ENCODE results near the gene PTPRN2.
A peak's percentile ranks its signal among the peaks of the same experiment; 100 is the strongest.

The PTPRN2 gene

GRCh38 chr7:157690058-157690832, 897.4 kb downstream of the PTPRN2 start:
- DNase-seq (ENCODE audit: low spot score): no peak

GRCh38 chr7:157689269-157690057, 898.2 kb downstream of the PTPRN2 start:
- no peak for DNase-seq (ENCODE audit: low spot score)

- no peak for DNase-seq (ENCODE audit: low spot score)
These were observed 898.9 kb downstream of the PTPRN2 start for GRCh38 chr7:157688533-157689268.

GRCh38 chr7:157687845-157688532, 899.6 kb downstream of the PTPRN2 start:
- DNase-seq (ENCODE audit: low spot score): no peak

- peak; percentile 15 for DNase-seq (ENCODE audit: low spot score)
These were observed 900.5 kb downstream of the PTPRN2 start for GRCh38 chr7:157687158-157687557.

- peak; percentile 27 for DNase-seq (ENCODE audit: low spot score)
These were observed 901.2 kb downstream of the PTPRN2 start for GRCh38 chr7:157686285-157686894.

GRCh38 chr7:157685430-157686284, 902.0 kb downstream of the PTPRN2 start:
- DNase-seq (ENCODE audit: low spot score): no peak

GRCh38 chr7:157684909-157685429, 902.7 kb downstream of the PTPRN2 start:
- no peak for DNase-seq (ENCODE audit: low spot score)

GRCh38 chr7:157684157-157684908, 903.3 kb downstream of the PTPRN2 start:
- no peak for DNase-seq (ENCODE audit: low spot score)

- no peak for DNase-seq (ENCODE audit: low spot score)
These were observed 903.9 kb downstream of the PTPRN2 start for GRCh38 chr7:157683747-157684156.

- no peak for DNase-seq (ENCODE audit: low spot score)
These were observed 904.5 kb downstream of the PTPRN2 start for GRCh38 chr7:157682946-157683746.

- DNase-seq (ENCODE audit: low spot score): no peak
These were observed 905.3 kb downstream of the PTPRN2 start for GRCh38 chr7:157682064-157682945.

GRCh38 chr7:157679607-157680006, 908.0 kb downstream of the PTPRN2 start:
- DNase-seq (ENCODE audit: low spot score): no peak

GRCh38 chr7:157678501-157678900, 909.1 kb downstream of the PTPRN2 start:
- no peak for DNase-seq (ENCODE audit: low spot score)

GRCh38 chr7:157676456-157677255, 911.0 kb downstream of the PTPRN2 start:
- no peak for DNase-seq (ENCODE audit: low spot score)

- no peak for DNase-seq (ENCODE audit: low spot score)
These were observed 911.6 kb downstream of the PTPRN2 start for GRCh38 chr7:157676001-157676400.

GRCh38 chr7:157675427-157675927, 912.1 kb downstream of the PTPRN2 start:
- DNase-seq (ENCODE audit: low spot score): no peak
